Caki2 (cell line): ENCODE data around the gene GTSE1. TPM values are rescaled to one million over a fixed set of nuclear protein-coding genes. Genes with fewer than 3 reads are reported as not detected.

Experiments used
- DNase-seq: peaks from one replicate; pipeline ENCODE4 v3.0.0-alpha.2; 2015; ENCODE audit warnings: low read depth
- in situ Hi-C: cut with HindIII; loops from 2 replicates; pipeline ENCODE4 v1.10.0; 2016; ENCODE audit warnings: low sequenced_read_pairs, low pct_unique_long_range_greater_than_20kb, mixed read lengths
- total RNA-seq: library from RNA; depleted of rRNA; stranded (reverse); fragments of >200 nt; shearing (Covaris generic); gene quantifications from 2 replicates; pipeline ENCODE4 v1.2.3, GENCODE V29; 2014; ENCODE audit warnings: low replicate concordance

The GTSE1 gene
- total RNA-seq, 1 experiment from 2014 or later, result 27.6 TPM

GRCh38 chr22:46287873-46288751 lies 8.6 kb upstream of the GTSE1 start:
- in situ Hi-C loops, result loop anchor here (25.0 kb wide), 1 partner anchor 276 kb away; no protein-coding TSS in a partner anchor
- DNase-seq, result no peak

DNA sequence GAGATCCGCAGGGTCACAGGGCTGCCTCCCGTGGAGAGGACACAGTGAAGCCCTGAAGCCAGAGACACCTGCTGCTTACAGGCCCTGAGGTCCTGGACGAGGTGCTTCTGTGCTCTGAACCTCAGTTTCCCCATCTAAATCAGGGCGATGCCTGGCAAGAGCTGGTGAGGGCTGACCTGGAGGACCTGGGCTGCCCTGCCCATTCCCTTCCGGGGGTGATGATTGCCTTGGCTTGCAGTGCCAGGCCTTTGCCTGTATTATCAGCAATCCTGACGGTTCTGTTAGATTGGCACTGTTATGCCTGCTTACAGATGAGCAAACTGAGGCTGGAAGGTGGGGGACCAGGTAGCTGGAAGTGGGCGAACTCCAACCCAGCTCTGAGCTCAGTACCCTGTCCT lies 7.8 kb upstream of the GTSE1 start:
- no peak for DNase-seq
- in situ Hi-C loops, result loop anchor here (25.0 kb wide), 1 partner anchor 277 kb away; no protein-coding TSS in a partner anchor

DNA sequence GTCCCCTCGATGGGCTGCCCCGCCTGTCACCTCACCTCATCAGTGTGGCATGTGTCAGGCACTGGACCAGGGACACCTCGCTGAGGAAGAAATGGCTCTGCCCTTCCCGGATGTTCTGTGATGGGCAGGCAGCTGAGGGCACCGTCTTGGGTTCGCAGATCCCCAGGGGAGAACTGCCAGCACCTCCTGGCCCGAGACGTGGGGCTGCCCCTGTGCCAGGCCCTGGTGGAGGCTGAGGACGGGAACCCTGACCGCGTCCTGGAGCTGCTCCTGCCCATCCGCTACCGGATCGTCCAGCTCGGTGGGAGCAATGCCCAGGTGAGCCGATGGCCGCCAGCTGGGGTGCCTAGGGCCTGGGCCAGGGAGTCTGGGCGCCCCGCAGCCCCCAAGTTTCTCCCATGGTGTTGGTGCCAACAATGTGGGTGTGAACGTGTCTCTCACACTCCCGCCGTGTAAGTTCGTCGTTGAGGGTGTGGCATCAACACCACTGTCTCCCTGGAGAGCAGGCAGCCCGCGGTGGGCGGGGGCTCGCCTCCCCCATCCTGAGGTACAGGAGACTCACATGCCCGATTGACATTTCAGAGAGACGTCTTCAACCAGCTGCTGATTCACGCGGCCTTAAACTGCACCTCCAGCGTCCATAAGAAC lies 7.3 kb upstream of the GTSE1 start:
- DNase-seq, result no peak
- in situ Hi-C loops, result loop anchor here (25.0 kb wide), 1 partner anchor 277 kb away; no protein-coding TSS in a partner anchor

GRCh38 chr22:46290121-46290842 lies 6.4 kb upstream of the GTSE1 start:
- no peak for DNase-seq
- in situ Hi-C loops, result loop anchor here (25.0 kb wide), 1 partner anchor 278 kb away; no protein-coding TSS in a partner anchor

DNA sequence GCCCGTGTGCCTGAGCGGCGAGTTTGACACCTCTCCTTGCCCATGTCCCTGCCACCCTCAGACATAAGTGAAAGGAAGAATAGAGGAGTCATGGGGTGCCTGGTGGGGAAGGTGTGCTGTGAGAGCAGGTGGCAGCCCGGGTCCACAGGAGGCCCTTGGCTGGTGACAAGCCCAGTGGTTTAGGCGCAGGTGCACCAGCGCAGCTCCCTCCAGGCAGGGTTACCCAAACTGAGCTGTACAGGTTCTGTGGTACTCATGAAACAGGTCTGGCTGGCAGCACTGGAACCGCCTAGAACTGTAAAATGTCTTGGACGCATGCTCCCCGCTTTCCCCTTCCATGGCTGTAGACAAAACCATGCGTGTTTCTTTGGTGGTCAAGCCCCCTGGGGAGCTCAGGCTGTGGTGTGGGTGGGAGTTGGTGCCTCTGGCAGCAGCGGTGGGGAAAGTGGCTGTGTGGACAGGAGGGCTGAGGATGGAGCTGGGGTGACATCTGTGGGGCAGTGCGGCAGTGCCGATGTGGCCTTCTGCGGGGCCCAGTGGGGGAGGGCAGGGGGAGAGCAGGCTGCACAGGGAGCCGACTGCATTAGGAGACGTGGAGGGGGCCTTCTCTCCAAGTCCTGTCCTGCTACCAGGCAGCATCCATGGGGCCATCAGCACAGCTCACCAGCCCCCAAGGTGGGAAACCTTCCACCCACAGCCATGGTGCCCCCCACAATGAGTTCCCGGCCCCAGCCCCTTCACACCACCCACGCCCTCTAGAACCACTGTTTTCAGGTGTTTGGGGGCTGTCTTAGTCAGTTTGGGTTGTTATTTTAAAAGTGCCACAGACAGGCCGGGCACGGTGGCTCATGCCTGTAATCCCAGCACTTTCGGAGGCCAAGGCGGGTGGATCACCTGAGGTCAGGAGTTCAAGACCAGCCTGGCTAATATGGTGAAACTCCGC lies 5.6 kb upstream of the GTSE1 start:
- DNase-seq, result no peak
- in situ Hi-C loops, result loop anchor here (25.0 kb wide), 1 partner anchor 279 kb away; no protein-coding TSS in a partner anchor

DNA sequence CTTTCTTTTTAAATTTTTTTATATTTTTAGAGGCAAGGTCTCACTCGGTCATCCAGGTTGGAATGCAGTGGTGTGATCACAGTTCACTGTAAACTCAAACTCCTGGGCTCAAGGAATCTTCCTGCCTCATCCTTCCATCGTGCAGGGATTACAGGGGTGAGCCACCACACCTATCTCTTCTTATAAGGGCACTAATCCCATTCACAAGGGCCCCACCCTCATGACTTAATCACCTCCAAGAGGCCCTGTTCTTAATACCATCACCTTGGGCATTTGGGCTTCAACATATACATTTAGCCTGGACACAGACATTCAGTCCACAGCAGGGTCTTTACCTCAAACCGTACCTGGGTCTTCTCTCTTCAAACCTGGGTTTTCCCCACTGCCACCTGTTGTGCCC lies 4.5 kb upstream of the GTSE1 start:
- in situ Hi-C loops, result loop anchor here (25.0 kb wide), 1 partner anchor 280 kb away; no protein-coding TSS in a partner anchor
- DNase-seq, result no peak

DNA sequence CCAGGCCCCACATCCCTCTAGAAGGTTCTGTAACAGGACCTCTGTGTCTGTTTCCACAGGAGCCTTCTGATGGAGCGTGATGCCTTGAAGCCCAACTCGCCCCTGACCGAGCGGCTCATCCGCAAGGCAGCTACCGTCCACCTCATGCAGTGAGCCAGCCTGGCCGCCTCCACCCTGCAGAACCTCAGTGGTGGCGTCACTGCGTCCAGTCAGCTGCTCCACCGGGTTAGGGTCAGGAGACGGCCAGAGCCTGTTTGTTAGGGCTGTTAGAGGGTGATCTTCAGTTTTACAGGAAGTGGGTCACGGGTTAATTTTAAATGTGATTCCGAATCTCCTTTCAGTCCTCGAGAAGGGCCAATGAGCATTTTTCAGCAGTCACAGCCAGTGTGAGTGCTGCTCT lies 3.9 kb upstream of the GTSE1 start:
- in situ Hi-C loops, result loop anchor here (25.0 kb wide), 1 partner anchor 280 kb away; no protein-coding TSS in a partner anchor
- DNase-seq, result no peak

GRCh38 chr22:46293577-46294260 lies 3.0 kb upstream of the GTSE1 start:
- in situ Hi-C loops, result loop anchor here (25.0 kb wide), 1 partner anchor 281 kb away; no protein-coding TSS in a partner anchor
- no peak for DNase-seq

GRCh38 chr22:46294784-46295183 lies 1.9 kb upstream of the GTSE1 start:
- no peak for DNase-seq
- in situ Hi-C loops, result loop anchor here (25.0 kb wide), 1 partner anchor 282 kb away; no protein-coding TSS in a partner anchor

DNA sequence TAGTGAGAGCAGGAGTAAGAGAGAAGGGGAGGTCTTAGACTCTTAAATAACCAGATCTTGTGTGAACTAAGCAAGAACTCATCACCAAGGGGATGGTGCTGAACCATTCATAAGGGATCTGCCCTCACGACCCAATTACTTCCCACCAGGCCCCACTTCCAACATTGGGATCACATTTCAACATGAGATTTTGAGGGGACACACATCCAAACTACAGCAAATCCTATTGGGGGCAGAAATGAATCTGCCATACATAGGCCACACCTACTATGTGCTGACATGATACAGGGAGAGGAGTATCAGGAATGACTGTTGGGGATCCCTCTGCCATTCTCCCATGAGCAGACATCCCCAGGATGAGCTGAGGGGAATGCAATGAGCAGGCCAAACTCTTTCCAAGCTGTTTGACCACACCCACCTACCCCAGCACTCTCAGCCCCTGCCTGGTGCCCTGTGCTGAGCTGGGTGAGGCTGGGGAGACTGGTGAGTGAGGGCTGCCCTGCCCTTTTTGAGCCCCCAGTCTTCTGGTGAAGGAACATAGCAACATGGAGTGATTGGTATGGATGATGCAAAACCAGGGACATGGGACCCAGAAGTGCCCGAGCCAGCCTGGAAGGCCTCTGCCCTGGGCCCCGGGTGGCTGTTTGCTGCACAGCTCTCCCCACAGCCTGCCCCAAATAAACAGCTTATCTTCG lies 1.2 kb upstream of the GTSE1 start:
- in situ Hi-C loops, result loop anchor here (25.0 kb wide), 1 partner anchor 283 kb away; no protein-coding TSS in a partner anchor
- no peak for DNase-seq

DNA sequence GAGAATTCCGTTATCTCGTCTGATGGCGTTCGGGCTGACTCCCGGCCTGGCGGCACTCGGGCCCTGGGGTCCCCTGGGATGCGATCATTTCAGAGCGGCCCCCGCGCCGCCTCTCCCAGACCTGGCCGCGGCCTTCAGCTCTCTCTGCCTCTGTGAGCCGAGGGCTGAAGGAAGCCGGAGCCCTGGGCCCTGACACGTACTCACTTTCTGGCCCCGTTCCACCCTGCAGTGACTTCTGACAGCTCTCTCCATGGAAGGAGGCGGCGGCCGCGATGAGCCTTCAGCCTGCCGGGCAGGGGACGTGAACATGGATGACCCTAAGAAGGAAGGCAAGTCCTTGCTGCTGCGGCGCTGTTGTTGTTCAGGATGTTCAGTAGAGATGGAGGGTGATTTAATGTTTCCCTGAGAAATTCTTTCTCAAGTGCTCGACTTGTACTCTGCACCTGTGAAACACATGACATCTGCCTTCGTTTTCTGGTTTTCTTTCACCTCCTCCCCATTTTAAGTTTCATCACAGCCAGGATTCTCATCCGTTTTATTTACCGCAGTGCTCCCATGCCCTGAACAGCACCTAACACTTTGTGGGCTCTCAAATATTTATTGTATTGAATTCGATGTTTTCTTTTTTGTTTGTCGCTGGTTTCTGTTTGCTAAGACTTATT lies 612 bp downstream of the GTSE1 start:
- in situ Hi-C loops, result loop anchor here (25.0 kb wide), 1 partner anchor 285 kb away; no protein-coding TSS in a partner anchor
- DNase-seq, result peak; percentile 44

DNA sequence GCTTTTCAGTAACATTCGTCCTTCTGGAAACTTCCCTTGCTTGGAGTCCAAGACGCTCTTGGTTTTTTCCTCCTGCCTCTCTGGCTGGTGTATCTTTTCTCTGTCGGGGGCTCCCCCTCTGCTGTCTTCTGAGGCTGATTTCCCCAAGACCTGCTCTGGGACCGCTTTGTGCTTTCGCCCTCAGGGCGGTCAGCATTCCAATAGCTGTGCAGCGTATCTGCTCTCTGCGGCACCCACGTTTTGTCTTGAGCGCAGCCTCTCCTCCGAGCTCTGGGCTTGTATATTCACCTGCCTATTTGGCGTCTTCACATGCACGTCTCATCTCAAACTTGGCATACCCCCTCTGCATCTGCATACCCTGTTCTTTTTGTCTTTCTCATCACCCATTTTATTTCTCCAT lies 2.4 kb downstream of the GTSE1 start:
- in situ Hi-C loops, result loop anchor here (25.0 kb wide), 1 partner anchor 287 kb away; no protein-coding TSS in a partner anchor
- DNase-seq, result no peak

DNA sequence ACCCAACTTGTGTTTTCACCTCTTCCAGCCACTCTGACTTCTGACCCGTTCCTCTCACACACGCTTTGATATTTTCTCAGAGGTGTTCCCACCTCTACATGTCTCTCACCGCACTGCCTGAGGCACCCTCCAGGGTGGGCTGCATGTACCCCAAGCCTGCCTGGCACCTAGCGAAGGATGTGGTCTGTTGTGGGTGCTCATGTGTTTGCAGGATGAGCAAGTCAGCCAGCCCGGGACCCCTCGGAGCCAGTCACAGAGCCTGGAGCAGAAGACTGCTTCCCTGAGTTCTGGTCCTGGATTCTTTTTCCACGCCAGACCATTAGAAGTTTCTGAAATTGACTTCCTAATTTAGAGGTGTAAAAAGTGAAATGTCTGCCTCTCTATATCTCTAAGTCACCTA lies 3.8 kb downstream of the GTSE1 start:
- DNase-seq, result no peak
- in situ Hi-C loops, result no loop called here

GRCh38 chr22:46303347-46303965 lies 6.8 kb downstream of the GTSE1 start:
- in situ Hi-C loops, result no loop called here

DNA sequence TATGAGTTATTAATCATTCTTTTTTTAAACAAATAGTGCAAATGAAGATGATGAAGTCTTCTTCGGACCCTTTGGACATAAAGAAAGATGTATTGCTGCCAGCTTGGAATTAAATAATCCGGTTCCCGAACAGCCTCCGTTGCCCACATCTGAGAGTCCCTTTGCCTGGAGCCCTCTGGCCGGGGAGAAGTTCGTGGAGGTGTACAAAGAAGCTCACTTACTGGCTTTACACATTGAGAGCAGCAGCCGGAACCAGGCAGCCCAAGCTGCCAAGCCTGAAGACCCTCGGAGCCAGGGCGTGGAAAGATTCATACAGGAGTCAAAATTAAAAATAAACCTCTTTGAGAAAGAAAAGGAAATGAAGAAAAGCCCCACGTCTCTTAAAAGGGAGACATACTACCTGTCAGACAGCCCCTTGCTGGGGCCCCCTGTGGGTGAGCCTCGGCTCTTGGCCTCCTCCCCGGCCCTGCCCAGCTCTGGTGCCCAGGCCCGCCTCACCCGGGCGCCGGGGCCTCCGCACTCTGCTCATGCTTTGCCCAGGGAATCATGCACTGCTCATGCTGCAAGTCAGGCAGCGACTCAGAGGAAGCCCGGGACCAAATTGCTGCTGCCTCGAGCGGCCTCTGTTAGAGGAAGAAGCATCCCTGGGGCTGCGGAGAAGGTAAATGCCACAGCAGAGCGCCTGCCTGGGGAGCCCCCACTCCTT lies 11.8 kb downstream of the GTSE1 start:
- in situ Hi-C loops, result no loop called here
- no peak for DNase-seq

More at GRCh38 chr22:46303347-46303965, 6.8 kb downstream of the GTSE1 start:
- no peak for DNase-seq
